ENCODE measurements around the gene CSTPP1. TPM values are rescaled to one million over a fixed set of nuclear protein-coding genes. Genes with fewer than 3 reads are reported as not detected.
A peak's percentile ranks its signal among the peaks of the same experiment; 100 is the strongest.

CSTPP1 gene
- total and polyA plus RNA-seq, 2 of the 4 experiments (the other 2 are of a cell fraction) = 22.0 to 35.7 TPM

- no peak overlapping the region for H3K4ac ChIP-seq (ENCODE audit: low read depth, low read length)
- POLR2A ChIA-PET (ENCODE audit: unreplicated experiment) = interaction anchor here (1.1 kb wide), 1 partner anchor 10 kb away, joined by 6 read pairs; no protein-coding TSS in a partner anchor
- no peak overlapping the region for H4K8ac ChIP-seq (ENCODE audit: low read depth in 2 of 2, low read length in 2 of 2)
- no peak overlapping the region for H3K4me3 ChIP-seq (ENCODE audit: insufficient read depth, low read depth, low read length)
- H2AK5ac ChIP-seq (ENCODE audit: low read depth, low read length) = no peak overlapping the region; the same call in 1 of the 2 replicates
- H3K27ac ChIP-seq (ENCODE audit: insufficient read depth, low read length) = no peak overlapping the region
- no peak overlapping the region for H3K18ac ChIP-seq (ENCODE audit: low read depth, low read length)
- no peaks in the 10 kb centered on the region for H3K9me1 ChIP-seq (ENCODE audit: insufficient read depth, low read length)
- no peak overlapping the region for H3K4me2 ChIP-seq (ENCODE audit: low read depth, low read length)
- peaks cover 0 to 35% of the 10 kb centered on the region in 2 experiments; a peak in 3 of 4 replicates for H3K79me1 ChIP-seq (ENCODE audit: low read depth in 1 of 2, low read length in 2 of 2)
- H3K14ac ChIP-seq (replicated peaks; ENCODE audit: low read depth, low read length) = no peak overlapping the region
- no peak overlapping the region for H3K56ac ChIP-seq (ENCODE audit: extremely low read depth, insufficient read depth, low read length)
- no peak overlapping the region for H4K91ac ChIP-seq (ENCODE audit: insufficient read depth, low read depth, low read length)
- H3K4me1 ChIP-seq (ENCODE audit: control insufficient read depth, insufficient read depth, low read length) = no peaks in the 10 kb centered on the region
- no peak overlapping the region for H2AK9ac ChIP-seq (replicated peaks; ENCODE audit: low read depth, low read length, poor library complexity)
- DNase-seq (no peak), ATAC-seq (ENCODE audit: low read depth) (no peak)
- intact Hi-C loops (cut with micrococcal nuclease) = no loop called here
- 83% methylated on average over 1 of the region's 5 CpGs; no CpG with 5 or more reads in 1 of the 2 experiments for WGBS, 2 experiments (ENCODE audit: extremely low coverage in 2 of 2, insufficient read length in 1 of 2)
- H2BK15ac ChIP-seq (ENCODE audit: low read depth, low read length) = no peak overlapping the region
- BruUV-seq (replicated peaks) = no TSS peak
- H2BK5ac ChIP-seq (ENCODE audit: low read depth, low read length, poor library complexity, severe bottlenecking) = no peak overlapping the region
- no peak overlapping the region for H4K5ac ChIP-seq (ENCODE audit: low read depth, low read length)
- H2AFZ ChIP-seq (replicated peaks; ENCODE audit: low read length, poor library complexity) = peak overlapping the region; percentile 27
- no peaks in the 10 kb centered on the region for H3K27me3 ChIP-seq (ENCODE audit: control insufficient read depth, insufficient read depth, low read length)
- no peaks in the 10 kb centered on the region for H3K9me3 ChIP-seq (ENCODE audit: control insufficient read depth, insufficient read depth, low read length)
- peaks cover 30% of the 10 kb centered on the region for H4K20me1 ChIP-seq (ENCODE audit: insufficient read depth, low read length)
- no peak for TF ChIP-seq CTCF (conservative IDR thresholded peaks at IDR 0.05; ENCODE audit: low read depth, low read length)
- no peak for TF ChIP-seq BHLHE40 (IDR thresholded peaks at IDR 0.05; ENCODE audit: low read depth, low read length)
- no peak for TF ChIP-seq NFE2L2 (IDR thresholded peaks at IDR 0.05; ENCODE audit: low read depth, low read length)
- no peak for TF ChIP-seq RFX5 (IDR thresholded peaks at IDR 0.05; ENCODE audit: low read depth, low read length)
- TF ChIP-seq, protein P1, sequence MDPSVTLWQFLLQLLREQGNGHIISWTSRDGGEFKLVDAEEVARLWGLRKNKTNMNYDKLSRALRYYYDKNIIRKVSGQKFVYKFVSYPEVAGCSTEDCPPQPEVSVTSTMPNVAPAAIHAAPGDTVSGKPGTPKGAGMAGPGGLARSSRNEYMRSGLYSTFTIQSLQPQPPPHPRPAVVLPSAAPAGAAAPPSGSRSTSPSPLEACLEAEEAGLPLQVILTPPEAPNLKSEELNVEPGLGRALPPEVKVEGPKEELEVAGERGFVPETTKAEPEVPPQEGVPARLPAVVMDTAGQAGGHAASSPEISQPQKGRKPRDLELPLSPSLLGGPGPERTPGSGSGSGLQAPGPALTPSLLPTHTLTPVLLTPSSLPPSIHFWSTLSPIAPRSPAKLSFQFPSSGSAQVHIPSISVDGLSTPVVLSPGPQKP (IDR thresholded peaks at IDR 0.05; ENCODE audit: borderline replicate concordance, low read depth, low read length) = no peak
- no peak overlapping the region for H3K9ac ChIP-seq (ENCODE audit: low read depth, low read length)
- no peak overlapping the region for H3K23ac ChIP-seq (ENCODE audit: low read depth, low read length)
- CTCF ChIA-PET = no interaction called here
- no peak overlapping the region for H2BK20ac ChIP-seq (ENCODE audit: low read depth, low read length)
- dilution Hi-C loops (cut with HindIII; ENCODE audit: low sequenced_read_pairs, unreplicated experiment) = no loop called here
- H2BK120ac ChIP-seq (ENCODE audit: low read depth, low read length) = no peak overlapping the region
- peaks cover 34% of the 10 kb centered on the region for H3K36me3 ChIP-seq (ENCODE audit: control insufficient read depth, insufficient read depth, low read length)
- in situ Hi-C loops (cut with MboI; ENCODE audit: low sequenced_read_pairs) = no loop called here
These were observed 225.9 kb downstream of the CSTPP1 start for GRCh38 chr11:47162426-47162825.
